GM21529 (cell line): Measurements from ENCODE around the gene SH3BGR.
"Not testable (repeated sequence)": the region's sequence is repeated elsewhere in the genome, so short reads cannot be mapped to it uniquely, and the experiment has no call there.

Experiments used
- ATAC-seq: cut with Tn5 transposase; IDR thresholded peaks from one replicate; pipeline ENCODE4 v1.9.1; 2021; ENCODE audit not compliant: unreplicated experiment

The SH3BGR gene

GRCh38 chr21:39540367-39540766 is 88.6 kb downstream of the SH3BGR start:
- ATAC-seq: not testable (repeated sequence)

- no peak for ATAC-seq
These were observed 91.0 kb downstream of the SH3BGR start for GRCh38 chr21:39542736-39543135.

DNA sequence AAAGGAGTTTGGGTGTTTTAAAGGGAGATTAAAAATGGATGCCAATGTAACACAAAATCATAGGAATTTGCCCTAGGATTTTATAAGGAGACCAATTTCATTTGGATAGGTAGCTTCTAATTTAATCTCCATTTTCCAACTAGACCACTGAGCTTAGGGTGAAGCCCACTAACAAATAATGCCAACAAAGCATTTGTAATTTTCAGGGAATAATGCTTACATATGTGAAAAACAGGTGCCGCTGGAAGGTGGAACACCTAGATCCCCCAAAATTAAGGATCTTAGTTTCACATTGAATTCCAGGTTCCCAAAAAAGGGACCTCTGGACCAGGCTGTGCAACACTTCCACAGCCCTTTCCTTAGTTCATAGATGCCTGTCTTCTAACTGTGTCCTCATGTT is 94.8 kb downstream of the SH3BGR start:
- no peak for ATAC-seq

- no peak for ATAC-seq
These were observed 101.1 kb downstream of the SH3BGR start for GRCh38 chr21:39552856-39553255.

DNA sequence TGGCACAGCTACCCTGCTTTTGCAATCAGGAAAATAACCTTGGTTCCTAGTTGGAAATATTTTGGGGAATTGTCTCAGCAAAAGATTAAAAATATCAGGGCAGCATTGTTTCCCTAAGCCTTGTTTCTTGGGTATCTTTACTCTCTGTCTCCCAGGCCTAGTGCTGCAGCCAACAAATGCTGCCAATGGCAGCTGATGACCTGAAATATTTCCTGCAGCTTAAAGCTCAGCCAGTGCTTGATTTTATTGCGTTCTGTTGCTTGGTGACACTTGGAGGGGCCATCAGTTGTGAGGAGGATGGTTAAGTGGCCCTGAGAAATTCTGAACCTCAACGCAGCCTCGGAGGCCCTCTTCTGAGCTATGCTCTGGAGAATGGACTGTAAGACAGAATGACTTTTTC is 101.6 kb downstream of the SH3BGR start:
- ATAC-seq: no peak

- ATAC-seq: no peak
These were observed 104.3 kb downstream of the SH3BGR start for GRCh38 chr21:39555911-39556590.

DNA sequence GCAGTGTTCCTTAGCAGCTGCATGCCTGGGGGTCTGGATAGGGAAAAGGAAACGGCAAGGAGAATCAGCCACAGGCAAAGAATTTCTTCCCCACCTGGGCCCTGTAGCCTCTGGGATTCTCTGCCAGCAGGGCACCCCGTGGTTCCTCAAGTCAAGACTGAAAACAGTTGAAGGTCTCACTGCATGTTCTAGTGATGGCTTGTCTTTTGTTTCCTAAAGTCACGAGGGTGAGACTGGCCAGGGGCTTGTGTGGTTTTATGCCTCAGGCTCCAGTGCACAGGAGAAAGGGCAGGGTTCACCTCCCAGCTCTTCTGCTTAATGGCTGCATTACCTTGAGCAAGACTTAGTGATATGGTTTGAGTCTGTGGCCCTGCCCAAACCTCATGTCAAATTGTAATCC is 107.7 kb downstream of the SH3BGR start:
- ATAC-seq: no peak

DNA sequence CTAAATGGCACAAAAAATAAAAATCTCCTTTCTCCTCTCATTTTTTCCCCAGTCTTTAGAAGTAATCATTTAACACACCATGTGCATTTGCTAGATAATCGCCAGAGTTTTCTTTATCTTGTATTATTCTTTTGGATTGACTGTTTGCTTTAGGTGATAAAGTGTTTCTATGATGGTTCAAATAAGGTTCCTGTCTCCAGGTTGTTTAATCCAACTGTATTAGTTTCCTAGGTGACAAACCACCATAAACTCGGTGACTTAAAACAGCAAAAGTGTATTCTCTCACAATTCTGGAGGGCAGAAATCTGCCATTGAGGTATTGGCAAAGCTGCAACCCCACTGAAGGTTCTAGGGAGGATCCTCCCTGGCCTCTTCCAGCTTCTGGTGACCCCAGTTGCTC is 109.4 kb downstream of the SH3BGR start:
- no peak for ATAC-seq

DNA sequence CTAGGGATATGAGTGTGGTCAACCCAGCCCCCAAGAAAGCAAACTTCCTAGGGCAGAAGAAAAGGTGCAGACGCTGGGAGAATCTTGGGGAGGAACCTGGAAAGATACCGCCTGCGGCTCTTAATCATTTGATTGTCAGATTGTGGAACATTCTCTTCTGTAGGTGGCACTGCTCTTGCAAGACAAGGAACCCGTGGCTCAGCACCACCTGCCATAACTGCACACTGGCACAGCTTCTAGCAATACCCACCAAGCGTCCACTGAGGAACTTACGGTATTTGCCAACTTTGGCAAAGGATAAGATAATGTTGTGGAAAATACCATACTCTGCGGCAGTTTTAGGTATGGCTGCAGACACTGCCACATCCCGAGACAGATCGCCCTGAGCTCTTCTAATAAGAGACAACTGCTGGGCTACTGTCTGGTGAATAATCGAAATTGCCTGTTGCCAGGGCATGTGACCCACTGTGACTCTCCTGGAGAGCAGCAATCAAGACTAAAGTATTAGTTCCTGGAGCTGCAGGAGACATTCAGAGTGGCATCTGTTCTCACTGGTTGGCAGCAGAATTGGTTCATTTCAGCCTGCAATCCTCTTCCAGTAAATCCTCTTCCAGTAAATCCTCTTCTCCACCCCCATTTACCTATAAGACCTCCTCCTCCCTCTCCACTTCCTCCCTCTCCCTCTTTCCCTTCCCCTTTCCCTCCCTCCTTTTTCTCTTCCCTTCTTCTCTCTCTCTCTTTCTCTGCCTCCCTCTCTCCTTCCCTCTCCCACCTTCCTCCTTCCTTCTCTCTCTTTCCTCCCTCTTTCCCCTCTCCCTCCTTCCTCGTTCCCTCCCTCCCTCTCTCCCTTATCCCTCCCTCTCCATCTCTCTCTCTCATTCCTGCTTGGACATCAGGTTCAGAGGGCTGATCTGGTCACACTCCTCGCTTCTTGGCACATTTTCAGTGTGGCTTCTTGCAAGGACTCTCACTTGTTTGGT is 111.3 kb downstream of the SH3BGR start:
- ATAC-seq: no peak

DNA sequence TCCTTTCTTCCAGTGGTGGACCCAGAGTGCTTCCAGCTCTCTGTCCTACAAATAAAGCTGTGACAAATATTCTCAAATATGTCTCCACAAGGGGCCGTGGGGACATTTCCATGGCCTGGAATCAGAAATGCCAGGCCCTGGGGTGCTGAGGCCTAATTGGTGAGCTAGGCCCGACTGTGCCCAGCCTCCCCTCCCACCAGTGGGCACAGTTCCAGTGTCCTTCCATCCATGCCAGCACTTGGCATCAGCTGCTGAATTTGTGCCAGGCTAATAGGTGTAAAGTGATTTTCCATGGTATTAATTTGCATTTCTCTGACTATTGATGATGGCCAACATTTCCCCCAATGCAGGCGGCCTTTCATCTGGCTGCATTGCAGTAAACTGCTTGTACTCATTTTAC is 112.4 kb downstream of the SH3BGR start:
- no peak for ATAC-seq
